ENCODE data around the gene LCN12.

Gene LCN12, protein sequence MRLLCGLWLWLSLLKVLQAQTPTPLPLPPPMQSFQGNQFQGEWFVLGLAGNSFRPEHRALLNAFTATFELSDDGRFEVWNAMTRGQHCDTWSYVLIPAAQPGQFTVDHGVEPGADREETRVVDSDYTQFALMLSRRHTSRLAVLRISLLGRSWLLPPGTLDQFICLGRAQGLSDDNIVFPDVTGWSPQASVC

GRCh38 chr9:136951541-136952320 lies at the start of gene LCN12:
Gene LCN12 (plus strand): TSS chr9:136952273. CDS start chr9:136952328, 55 bp downstream.
- DNase-seq (ENCODE audit: low spot score), result no peak

DNA sequence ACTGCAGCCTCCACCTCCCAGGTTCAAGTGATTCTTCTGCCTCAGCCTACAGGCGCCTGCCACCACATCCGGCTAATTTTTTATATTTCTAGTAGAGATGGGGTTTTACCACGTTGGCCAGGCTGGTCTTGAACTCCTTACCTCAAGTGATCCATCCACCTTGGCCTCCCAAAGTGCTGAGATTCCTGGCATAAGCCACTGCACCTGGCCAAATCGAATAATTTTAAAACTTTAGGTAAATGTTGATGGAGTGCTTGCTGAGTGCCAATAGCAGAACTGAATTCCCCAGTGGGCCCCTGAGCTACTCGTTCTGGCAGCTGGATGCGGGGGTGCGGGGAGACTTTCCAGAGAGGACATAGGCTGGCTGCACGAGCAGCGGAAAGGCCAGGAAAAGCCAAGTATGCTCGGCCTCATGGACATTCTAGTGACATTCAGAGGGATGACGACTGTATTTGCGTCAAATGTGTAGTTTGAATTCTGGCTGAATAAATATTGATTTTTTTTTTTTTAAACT lies 49.0 kb upstream of the LCN12 start:
- DNase-seq (ENCODE audit: low spot score), result no peak

- DNase-seq (ENCODE audit: low spot score), result no peak
Measured at GRCh38 chr9:136906266-136906665, 45.8 kb upstream of the LCN12 start.

DNA sequence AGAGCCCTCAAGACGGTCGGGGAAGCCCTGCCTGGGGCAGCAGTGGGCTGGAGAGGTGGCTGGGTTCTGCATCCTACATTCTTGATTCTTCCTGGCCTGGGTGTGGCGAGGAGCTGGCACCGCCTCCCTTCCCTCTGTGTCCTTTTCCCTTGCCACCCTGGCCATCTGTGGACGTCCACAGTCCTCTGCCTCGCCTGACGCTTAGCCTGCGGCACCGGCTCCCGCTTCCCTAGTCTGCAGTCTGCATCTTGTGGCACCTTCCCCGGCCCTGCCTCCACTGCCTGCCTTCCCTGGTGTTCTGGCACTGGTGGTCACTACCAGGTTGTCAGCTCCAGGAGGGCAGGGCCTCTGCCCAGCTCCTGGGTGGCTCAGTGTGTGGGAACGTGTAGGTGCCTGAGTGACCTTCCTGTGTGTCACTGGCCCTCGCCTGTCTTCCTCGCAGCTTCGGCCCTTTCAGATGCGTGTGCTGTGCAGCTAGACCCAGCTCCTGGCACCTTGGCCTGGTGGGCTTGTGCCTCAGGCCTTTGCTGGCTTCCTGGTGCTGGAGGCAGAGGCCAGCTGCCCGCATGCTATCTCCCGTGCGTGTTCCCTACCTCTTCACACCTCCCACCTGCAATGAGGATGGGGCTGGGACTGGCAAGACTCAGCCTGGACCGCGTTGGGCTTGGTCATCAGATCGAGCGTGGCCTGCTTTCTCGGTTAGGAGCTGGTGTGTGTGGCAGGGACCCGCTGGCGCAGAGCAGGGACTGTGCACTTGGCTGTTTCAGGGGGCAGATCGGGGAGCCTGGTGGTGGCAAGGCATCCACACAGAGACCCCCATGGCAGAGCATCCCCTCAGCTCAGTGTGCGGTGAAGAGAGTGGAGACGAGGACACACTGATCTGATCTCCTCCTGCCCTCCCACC lies 44.8 kb upstream of the LCN12 start:
- DNase-seq (ENCODE audit: low spot score), result no peak

- no peak for DNase-seq (ENCODE audit: low spot score)
Measured at GRCh38 chr9:136910197-136910900, 41.7 kb upstream of the LCN12 start.

- no peak for DNase-seq (ENCODE audit: low spot score)
Measured at GRCh38 chr9:136910901-136911245, 41.2 kb upstream of the LCN12 start.

GRCh38 chr9:136913701-136914438 lies 38.2 kb upstream of the LCN12 start:
- DNase-seq (ENCODE audit: low spot score), result no peak

GRCh38 chr9:136915632-136916329 lies 36.3 kb upstream of the LCN12 start:
- no peak for DNase-seq (ENCODE audit: low spot score)

DNA sequence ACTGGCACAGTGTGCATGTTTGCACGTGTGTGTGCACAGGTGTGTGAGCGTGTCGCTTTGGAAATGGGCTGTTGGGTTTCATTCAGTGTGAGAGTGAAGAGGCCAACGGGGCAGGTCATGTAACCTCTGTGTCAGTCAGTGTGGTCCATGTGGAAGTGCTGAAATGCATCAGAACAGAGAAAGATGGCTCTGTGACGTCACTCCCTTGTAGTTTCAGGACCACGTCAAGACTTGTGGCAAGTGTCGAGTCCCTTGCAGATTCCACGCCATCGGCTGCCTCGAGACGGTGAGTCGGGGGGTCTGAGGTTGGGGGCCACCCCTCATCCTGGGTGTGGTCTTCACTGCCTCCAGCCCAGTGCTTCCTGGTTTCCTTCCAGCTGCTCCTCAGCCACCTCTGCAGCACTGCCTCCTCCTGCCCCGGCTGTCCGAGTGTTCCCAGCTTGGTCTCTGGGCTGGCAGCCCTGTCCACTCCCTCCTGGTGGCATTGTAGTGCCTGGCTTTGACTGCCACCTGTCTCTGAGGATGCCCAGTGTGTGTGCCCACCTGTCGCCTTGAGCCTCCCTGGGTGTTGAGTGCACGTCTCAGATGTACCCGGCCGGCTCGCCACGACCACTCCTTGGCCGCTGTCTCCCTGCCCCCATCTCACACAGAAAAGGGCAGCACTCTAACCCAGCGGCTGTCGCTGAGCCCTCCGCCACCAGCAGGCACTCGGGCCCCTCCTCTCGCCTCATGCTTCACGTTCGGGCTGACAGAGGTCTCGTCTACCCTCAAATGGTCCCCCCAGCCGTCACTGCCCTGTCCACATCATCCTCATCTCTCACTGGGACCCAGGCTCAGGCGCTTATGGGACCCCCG lies 35.5 kb upstream of the LCN12 start:
- no peak for DNase-seq (ENCODE audit: low spot score)

DNA sequence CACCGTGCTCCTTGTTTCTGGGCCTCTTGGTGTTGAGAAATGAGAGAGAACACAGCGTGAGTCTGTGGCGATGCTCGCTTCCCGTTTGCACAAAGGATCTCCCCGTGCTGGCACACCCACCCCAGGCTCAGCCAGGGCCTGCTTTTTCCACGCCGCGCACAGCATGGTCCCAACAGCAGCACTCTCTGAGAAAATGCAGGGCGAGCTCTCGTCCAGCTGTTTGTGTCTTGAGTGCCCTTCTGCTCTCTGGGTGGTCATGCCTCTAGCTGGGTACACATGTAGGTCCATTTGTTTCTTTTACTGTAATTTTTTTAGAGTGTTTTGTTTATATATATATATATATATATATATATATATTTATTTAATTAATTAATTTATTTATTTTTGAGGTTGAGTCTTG lies 34.2 kb upstream of the LCN12 start:
- DNase-seq (ENCODE audit: low spot score), result no peak

DNA sequence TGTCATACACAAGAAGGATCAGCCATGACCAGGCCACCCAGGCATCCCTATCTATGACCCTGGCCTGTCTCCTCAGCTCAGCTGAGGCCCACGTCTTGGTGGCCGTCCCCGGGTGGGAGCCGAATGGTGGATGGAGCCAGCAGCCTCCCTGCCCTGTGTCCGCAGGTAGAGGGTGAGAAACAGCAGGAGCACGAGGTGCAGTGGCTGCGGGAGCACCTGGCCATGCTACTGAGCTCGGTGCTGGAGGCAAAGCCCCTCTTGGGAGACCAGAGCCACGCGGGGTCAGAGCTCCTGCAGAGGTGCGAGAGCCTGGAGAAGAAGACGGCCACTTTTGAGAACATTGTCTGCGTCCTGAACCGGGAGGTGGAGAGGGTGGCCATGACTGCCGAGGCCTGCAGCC lies 32.0 kb upstream of the LCN12 start:
- no peak for DNase-seq (ENCODE audit: low spot score)

DNA sequence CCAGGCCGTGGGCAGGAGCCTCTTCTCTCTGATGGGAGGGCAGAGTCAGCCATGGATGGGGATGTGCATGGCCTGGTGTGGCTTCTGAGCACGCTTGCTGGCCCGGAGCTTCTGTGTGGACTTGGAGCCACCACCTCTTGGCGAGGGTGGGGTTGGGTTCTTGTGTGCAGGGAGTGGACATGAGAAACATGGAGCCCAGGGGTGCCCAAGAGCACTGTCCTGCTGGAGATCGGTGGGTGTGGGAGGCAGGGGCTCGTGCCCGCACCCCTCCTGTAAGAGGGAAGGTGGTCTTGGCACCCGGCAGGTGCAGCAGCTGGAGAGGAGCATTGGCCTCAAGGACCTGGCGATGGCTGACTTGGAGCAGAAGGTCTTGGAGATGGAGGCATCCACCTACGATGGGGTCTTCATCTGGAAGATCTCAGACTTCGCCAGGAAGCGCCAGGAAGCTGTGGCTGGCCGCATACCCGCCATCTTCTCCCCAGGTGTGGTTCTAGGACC lies 31.3 kb upstream of the LCN12 start:
- DNase-seq (ENCODE audit: low spot score), result no peak

DNA sequence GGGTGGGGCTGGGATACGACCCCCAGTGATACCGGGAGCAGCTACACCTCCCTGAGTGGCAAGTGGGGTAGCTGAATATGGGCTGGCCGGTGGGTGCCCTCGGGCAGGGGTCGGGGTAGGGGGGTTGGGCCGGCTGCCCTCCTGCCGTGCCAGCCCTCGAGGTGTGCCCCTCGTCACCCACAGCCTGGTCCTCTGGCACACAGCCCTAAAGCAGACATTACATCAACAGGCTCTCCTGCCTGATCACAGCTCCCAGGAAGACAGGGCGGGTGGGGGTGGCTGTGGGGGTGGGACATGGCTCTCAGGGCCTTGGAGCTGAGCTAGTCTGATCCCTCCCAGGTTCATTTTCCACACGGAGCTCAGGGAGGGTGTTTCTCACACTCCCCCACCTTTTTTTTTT lies 30.8 kb upstream of the LCN12 start:
- DNase-seq (ENCODE audit: low spot score), result no peak

GRCh38 chr9:136921718-136922117 lies 30.4 kb upstream of the LCN12 start:
- no peak for DNase-seq (ENCODE audit: low spot score)

DNA sequence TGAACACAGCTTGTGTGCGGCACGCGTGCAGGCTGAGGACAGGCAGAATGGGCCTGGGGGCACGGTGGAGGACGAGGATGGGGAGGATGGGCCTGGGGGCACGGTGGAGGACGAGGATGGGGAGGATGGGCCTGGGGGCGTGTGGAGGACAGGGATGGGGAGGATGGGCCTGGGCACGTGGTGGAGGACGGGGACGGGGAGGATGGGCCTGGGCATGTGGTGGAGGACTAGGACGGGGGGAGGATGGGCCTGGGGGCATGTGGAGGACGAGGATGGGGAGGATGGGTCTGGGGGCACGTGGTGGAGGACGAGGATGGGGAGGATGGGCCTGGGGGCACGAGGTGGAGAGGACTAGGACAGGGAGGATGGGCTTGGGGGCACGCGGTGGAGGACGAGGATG lies 29.5 kb upstream of the LCN12 start:
- no peak for DNase-seq (ENCODE audit: low spot score)

- DNase-seq (ENCODE audit: low spot score), result no peak
Measured at GRCh38 chr9:136923881-136924280, 28.2 kb upstream of the LCN12 start.

DNA sequence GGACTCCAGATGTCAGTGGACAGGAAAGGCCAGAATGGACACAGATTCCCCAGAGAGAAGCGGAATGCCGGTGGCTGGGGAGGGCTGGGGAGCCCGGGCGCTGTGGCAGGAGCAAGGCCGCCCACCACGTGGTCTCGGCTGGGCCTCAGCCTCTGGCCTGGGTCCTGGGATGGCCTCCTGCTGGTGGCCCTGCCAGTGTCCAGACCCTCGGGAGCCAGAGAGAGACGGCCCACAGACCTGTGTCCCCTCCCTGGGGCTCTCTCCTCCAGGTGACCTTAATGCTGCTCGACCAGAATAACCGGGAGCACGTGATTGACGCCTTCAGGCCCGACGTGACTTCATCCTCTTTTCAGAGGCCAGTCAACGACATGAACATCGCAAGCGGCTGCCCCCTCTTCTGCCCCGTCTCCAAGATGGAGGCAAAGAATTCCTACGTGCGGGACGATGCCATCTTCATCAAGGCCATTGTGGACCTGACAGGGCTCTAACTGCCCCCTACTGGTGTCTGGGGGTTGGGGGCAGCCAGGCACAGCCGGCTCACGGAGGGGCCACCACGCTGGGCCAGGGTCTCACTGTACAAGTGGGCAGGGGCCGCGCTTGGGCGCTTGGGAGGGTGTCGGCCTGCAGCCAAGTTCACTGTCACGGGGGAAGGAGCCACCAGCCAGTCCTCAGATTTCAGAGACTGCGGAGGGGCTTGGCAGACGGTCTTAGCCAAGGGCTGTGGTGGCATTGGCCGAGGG lies 26.5 kb upstream of the LCN12 start:
- no peak for DNase-seq (ENCODE audit: low spot score)

DNA sequence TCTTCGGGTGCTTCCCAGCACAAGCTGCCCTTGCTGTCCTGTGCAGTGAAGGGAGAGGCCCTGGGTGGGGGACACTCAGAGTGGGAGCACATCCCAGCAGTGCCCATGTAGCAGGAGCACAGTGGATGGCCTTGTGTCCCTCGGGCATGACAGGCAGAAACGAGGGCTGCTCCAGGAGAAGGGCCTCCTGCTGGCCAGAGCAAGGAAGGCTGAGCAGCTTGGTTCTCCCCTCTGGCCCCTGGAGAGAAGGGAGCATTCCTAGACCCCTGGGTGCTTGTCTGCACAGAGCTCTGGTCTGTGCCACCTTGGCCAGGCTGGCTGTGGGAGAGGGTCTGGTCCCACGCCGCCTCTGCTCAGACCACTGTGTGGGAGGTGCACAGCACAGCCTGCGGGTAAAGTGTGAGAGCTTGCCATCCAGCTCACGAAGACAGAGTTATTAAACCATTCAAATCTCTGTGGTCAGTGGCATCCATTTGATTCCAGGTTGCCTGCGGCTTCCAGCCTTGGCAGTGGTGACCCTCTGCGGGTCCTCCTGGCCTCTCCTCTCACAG lies 25.8 kb upstream of the LCN12 start:
- no peak for DNase-seq (ENCODE audit: low spot score)

DNA sequence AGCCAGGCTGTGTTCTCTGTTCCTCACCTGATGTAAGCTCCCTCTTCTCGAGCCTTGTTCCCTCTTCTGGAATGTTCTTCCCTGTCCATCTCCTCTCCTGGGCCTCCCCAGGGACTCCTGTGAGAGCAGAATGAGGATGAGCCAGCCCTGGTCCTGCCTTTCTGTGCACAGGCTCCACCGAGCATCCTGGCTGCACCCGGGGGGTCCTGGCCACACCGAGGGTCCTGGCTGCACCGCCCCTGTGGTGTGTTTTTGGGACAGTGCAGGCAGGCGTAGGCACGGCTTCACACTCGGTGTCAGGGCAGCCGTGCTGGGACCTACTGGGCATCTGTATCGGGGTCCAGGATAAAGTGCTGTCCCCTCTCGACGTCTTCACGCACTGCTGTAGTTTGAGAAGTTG lies 25.3 kb upstream of the LCN12 start:
- DNase-seq (ENCODE audit: low spot score), result no peak
